OCI-LY3 (cell line): ENCODE data around the gene LRP2.
"Not testable (repeated sequence)": the region's sequence is repeated elsewhere in the genome, so short reads cannot be mapped to it uniquely, and the experiment has no call there.

Experiments used
- H2AFZ ChIP-seq: fragments of 200-600, 300-600 bp; shearing (Covaris generic); 2 replicates; pipeline ENCODE4 v1.6.0; 2014; ENCODE audit warnings: antibody characterized with exemption, low read depth, low read length
- H3K27ac ChIP-seq: fragments of 200-600, 300-600 bp; sonication (generic); 2 replicates; pipeline ENCODE4 v1.5.1; 2014; ENCODE audit warnings: mild to moderate bottlenecking, low read length, moderate library complexity, mixed read lengths
- H3K27me3 ChIP-seq: fragments of 200-600, 300-600 bp; sonication (generic); 2 replicates; pipeline ENCODE4 v1.6.1; 2014; ENCODE audit warnings: low read depth, low read length, mixed read lengths
- H3K36me3 ChIP-seq: fragments of 200-600, 300-600 bp; sonication (generic); replicated peaks from 2 replicates; pipeline ENCODE3; 2014; ENCODE audit warnings: low read depth, low read length, mixed read lengths
- H3K4me1 ChIP-seq: fragments of 300-600, 200-600 bp; sonication (generic); 2 replicates; pipeline ENCODE4 v1.6.1; 2014; ENCODE audit warnings: low read length, mixed read lengths
- H3K4me2 ChIP-seq: fragments of 200-600, 300-600 bp; sonication (generic); 2 replicates; pipeline ENCODE4 v1.6.1; 2014; ENCODE audit warnings: low read length, mixed read lengths
- H3K4me3 ChIP-seq: fragments of 300-600, 200-600 bp; sonication (generic); 2 replicates; pipeline ENCODE4 v1.5.1; 2014; ENCODE audit warnings: antibody characterized with exemption, mild to moderate bottlenecking, low read length, moderate library complexity
- H3K79me2 ChIP-seq: fragments of 300-600, 200-600 bp; shearing (Covaris generic); 2 replicates; pipeline ENCODE4 v1.6.1; 2014; ENCODE audit warnings: mild to moderate bottlenecking, low read length, mixed read lengths
- H3K9ac ChIP-seq: fragments of 300-600, 200-600 bp; shearing (Covaris generic); 2 replicates; pipeline ENCODE4 v1.6.0; 2014; ENCODE audit warnings: mild to moderate bottlenecking, low read length, moderate library complexity
- H3K9me3 ChIP-seq: fragments of 200-600, 300-600 bp; shearing (Covaris generic); 2 replicates; pipeline ENCODE4 v1.6.1; 2014; ENCODE audit warnings: low read length, mixed read lengths; ENCODE audit not compliant: insufficient read depth
- H4K20me1 ChIP-seq: fragments of 200-600, 300-600 bp; sonication (generic); 2 replicates; pipeline ENCODE4 v1.6.1; 2016; ENCODE audit warnings: low read length, mixed read lengths; ENCODE audit not compliant: insufficient read depth
- EZH2phosphoT487 ChIP-seq: fragments of 200-600 bp; shearing (Covaris generic); IDR thresholded peaks from 2 replicates; pipeline ENCODE4 v1.6.1; 2018; ENCODE audit warnings: antibody characterized with exemption, mixed run types, low read depth
- TF ChIP-seq, protein P1 (sequence below): fragments of 200-600, 300-600 bp; sonication (generic); IDR thresholded peaks from 2 replicates; pipeline ENCODE4 v1.5.1; 2014; ENCODE audit warnings: antibody characterized with exemption, low read length, low read depth

The LRP2 gene

DNA sequence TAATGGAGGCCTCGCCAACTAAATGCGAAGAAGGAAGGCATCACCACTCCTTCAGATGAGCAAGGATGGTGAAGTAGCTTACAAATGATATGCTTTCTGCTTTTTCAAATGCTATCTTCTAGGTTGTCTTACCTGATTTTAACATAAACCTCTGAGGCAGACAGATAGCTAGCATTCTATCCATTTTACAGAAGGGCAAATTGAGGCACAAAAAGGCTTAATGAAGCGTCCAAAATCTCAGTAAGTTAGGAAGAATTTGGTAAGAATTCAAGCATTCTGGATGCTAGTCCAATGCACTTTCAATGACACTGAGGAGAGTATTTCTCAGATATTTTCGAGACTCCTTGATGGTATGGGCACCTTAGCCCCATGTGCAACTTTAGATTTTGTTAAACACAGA, 81.8 kb downstream of the LRP2 start:
- no peaks in the 10 kb centered on the region for H4K20me1 ChIP-seq
- H3K27ac ChIP-seq = no peak overlapping the region
- no peak overlapping the region for H3K4me3 ChIP-seq
- H3K4me2 ChIP-seq = no peak overlapping the region
- H3K9ac ChIP-seq = no peak overlapping the region
- no peaks in the 10 kb centered on the region for H3K79me2 ChIP-seq
- no peaks in the 10 kb centered on the region for H3K27me3 ChIP-seq
- no peak for TF ChIP-seq EZH2phosphoT487
- TF ChIP-seq, protein P1, sequence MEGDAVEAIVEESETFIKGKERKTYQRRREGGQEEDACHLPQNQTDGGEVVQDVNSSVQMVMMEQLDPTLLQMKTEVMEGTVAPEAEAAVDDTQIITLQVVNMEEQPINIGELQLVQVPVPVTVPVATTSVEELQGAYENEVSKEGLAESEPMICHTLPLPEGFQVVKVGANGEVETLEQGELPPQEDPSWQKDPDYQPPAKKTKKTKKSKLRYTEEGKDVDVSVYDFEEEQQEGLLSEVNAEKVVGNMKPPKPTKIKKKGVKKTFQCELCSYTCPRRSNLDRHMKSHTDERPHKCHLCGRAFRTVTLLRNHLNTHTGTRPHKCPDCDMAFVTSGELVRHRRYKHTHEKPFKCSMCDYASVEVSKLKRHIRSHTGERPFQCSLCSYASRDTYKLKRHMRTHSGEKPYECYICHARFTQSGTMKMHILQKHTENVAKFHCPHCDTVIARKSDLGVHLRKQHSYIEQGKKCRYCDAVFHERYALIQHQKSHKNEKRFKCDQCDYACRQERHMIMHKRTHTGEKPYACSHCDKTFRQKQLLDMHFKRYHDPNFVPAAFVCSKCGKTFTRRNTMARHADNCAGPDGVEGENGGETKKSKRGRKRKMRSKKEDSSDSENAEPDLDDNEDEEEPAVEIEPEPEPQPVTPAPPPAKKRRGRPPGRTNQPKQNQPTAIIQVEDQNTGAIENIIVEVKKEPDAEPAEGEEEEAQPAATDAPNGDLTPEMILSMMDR = no peak
- no peaks in the 10 kb centered on the region for H3K9me3 ChIP-seq
- H2AFZ ChIP-seq = no peak overlapping the region
- H3K4me1 ChIP-seq = peaks cover 5% of the 10 kb centered on the region; the same call in 1 of the 2 replicates
- H3K36me3 ChIP-seq = no peaks in the 10 kb centered on the region

DNA sequence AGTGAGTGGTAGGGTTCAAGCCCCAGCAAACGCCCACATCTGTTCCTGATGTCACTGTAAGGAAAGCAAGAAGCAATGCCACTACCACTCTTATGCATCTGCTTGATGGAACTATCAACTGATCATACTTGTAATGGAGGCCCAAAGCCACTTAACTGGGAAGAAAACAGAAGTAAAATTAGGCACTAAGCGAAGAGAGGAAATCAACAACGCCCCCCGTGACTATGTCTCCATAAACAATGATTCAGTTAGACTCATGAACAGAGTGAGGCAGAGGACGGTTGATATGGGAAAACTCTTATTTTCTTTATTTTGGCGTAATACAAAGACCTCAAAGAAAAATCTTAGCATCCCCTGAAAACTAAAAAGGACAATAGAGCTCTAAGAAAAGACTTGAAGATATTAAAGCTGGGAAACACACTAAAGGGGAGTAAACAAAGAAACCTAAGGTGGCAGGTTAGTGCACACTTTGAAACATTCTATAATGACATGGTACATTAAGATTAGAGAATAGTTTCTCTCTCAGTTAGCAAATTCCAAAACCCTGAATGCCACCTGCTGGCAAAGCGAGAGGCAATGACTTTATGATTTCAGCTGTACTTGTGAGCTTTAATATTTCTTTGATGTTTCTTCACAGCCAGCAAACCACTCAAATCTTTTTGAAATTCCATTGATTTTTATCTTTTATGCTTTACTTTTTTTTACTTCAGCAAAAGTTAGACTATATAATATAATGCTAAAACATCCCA, 86.5 kb downstream of the LRP2 start:
- no peaks in the 10 kb centered on the region for H3K9me3 ChIP-seq
- H3K4me3 ChIP-seq = no peak overlapping the region
- H2AFZ ChIP-seq = no peak overlapping the region
- no peak overlapping the region for H3K27ac ChIP-seq
- peaks cover 7% of the 10 kb centered on the region; the same call in 1 of the 2 replicates for H3K27me3 ChIP-seq
- no peaks in the 10 kb centered on the region for H4K20me1 ChIP-seq
- no peaks in the 10 kb centered on the region for H3K36me3 ChIP-seq
- no peak overlapping the region for H3K9ac ChIP-seq
- peaks cover 18% of the 10 kb centered on the region for H3K4me1 ChIP-seq
- no peaks in the 10 kb centered on the region for H3K79me2 ChIP-seq
- TF ChIP-seq, protein P1 = peak; percentile 73
- TF ChIP-seq EZH2phosphoT487 = no peak
- H3K4me2 ChIP-seq = peak overlapping the region; percentile 17; the same call in 1 of the 2 replicates

DNA sequence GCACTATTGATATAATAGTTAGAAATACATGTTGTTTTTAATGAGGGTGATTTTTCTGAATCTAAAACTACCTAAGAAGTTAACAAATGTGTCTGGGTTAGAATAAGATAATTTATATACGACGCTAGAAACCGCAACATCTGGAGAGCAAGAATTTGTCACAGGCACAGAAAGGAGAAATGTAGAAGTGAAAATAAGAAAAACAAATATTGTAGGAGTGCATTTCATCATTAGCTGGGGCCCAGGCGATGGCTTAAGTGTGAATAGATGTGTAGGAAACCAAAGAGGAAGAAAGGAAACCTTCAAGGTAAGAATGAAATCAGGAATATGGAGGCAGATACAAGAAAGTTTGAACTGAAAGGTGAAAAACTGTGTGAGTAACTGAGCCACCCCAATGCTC, 90.3 kb downstream of the LRP2 start:
- H3K27ac ChIP-seq = no peak overlapping the region
- H3K4me1 ChIP-seq = peaks cover 18% of the 10 kb centered on the region
- H3K4me3 ChIP-seq = peak overlapping the region; percentile 39
- no peaks in the 10 kb centered on the region for H3K9me3 ChIP-seq
- no peaks in the 10 kb centered on the region for H4K20me1 ChIP-seq
- H3K4me2 ChIP-seq = peak overlapping the region; percentile 66
- no peaks in the 10 kb centered on the region for H3K36me3 ChIP-seq
- H2AFZ ChIP-seq = no peak overlapping the region
- H3K9ac ChIP-seq = no peak overlapping the region
- TF ChIP-seq, protein P1 = no peak
- no peak for TF ChIP-seq EZH2phosphoT487
- peaks cover 7% of the 10 kb centered on the region; the same call in 1 of the 2 replicates for H3K27me3 ChIP-seq
- H3K79me2 ChIP-seq = no peaks in the 10 kb centered on the region

DNA sequence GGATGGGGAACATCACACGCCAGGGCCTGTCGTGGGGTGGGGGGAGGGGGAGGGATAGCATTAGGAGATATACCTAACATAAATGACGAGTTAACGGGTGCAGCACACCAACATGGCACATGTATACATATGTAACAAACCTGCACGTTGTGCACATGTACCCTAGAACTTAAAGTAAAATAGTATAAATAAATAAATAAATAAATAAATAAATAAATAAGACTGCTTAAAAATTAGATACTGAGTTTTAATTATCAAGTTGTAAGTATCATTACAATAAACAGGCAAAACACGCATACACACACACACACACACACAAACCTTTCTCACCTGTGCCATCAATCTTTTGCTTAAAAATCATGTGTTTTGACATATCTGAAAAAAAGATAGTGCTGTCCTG, 91.8 kb downstream of the LRP2 start:
- H2AFZ ChIP-seq, H3K4me3 ChIP-seq, H3K79me2 ChIP-seq, H3K9ac ChIP-seq, H3K9me3 ChIP-seq, H3K4me2 ChIP-seq, H3K27me3 ChIP-seq, H3K36me3 ChIP-seq, H3K27ac ChIP-seq, H4K20me1 ChIP-seq: not testable (repeated sequence)
- H3K4me1 ChIP-seq = peaks cover 14% of the 10 kb centered on the region
